HS-5 (cell line): ENCODE results near the gene ZDHHC13.
"Not testable (repeated sequence)": the region's sequence is repeated elsewhere in the genome, so short reads cannot be mapped to it uniquely, and the experiment has no call there.

Source experiments
- DNase-seq: peaks from one replicate; pipeline ENCODE4 v3.0.0-alpha.2; 2012; ENCODE audit warnings: low read depth

Gene ZDHHC13

DNA sequence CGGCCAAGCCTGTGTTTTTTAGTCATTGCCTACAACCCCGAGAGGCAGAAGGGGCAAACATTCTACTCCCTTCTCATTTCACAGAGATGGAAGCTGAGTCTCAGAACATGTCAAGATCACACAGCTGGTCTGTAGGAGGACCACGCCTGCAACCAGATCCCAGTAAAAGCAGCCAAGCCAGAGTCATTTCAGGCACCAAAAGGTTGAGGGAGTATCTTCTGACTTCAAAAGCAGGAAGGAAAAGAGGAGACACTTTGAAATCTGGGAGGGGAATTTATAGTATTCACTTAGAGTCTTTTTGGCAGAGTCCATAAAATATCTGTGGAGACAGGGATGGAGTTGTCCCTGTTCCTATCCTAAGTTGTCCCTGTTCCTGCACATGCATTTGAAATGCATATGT lies 17.9 kb upstream of the ZDHHC13 start:
- no peak for DNase-seq

DNA sequence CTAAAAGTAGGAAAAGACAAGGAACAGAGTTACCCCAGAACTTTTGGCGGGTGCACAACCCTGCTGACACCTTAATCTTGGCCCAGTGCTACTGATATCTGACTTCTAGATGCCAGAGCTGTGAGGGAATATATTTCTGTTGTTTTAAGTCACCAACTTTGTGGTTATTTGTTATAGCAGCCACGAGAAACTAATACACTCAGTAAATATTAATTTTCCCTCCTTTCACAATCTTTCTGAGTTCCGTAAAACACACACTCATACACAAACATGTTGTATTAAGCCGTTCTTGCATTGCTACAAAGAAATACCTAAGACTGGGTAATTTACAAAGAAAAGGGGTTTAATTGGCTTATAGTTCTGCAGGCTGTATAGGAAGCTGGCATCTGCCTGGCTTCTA lies 16.1 kb upstream of the ZDHHC13 start:
- no peak for DNase-seq

DNA sequence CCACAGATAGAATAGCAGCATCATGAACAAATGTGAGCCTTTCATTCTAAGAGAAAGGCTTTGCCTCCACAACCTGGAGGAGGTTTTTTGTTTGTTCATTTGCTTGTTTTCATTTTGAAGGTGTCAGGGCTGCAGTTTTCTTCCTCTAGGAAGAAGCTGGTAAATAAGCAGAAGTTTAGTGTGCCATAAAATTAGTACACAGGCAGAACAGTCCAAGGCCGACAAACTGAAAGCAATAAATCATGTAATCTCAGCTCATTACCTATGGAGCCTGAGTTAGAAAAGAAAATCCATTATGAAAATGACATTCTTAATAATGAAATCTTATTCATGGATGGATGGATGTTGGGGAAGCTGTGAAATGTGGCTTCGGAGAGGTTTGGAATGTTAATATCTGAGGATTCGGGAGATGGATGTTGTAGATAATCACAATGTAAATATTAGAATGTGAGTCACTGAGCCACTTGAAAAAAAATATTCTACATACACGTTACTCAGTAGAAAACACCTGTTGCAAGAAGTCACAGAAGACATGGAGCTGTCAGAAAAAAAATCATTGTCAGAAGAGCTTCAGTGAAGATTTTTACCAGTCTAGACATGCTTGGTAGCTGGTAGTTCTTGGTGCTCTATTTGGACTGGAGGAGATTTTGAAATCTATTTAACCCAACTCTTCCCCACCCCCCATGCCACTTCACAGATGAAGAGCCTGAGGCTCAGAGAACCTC lies 15.0 kb upstream of the ZDHHC13 start:
- no peak for DNase-seq

DNA sequence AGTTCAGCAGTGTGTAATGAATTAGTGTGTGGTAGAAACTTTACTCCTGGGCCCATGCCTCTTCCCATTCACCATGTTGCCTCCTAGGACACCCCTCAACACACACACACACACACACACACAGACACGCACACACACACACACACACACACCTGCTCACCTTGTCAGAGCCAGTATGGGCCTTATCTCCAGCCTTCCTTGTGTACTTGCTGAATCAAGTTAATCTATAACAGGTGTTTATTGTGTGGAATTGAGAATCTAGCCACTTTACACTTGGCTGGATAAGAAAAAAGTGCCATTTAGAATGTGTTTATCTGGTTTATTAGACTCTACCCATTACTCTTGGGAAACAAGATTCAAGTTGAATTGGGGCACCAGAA lies 14.5 kb upstream of the ZDHHC13 start:
- DNase-seq: no peak

DNA sequence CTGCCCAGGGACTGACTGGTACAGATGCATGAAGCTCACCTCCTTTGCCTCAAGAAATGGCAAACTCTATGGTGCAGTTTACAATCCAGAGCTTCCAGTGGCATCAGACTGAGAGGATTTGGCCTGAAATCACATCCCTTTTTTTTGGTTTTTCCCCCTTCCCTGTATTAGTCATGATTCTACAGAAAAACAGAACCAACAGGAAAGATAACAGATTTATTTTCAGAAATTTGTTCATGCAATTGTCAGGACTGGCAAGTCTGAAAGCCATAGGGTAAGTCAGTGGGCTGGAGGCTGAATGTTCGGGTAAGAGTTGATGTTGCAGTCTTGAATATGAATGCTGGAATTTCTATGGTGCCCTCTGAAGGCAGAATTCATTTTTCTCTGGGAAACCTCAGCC lies 12.0 kb upstream of the ZDHHC13 start:
- no peak for DNase-seq

DNA sequence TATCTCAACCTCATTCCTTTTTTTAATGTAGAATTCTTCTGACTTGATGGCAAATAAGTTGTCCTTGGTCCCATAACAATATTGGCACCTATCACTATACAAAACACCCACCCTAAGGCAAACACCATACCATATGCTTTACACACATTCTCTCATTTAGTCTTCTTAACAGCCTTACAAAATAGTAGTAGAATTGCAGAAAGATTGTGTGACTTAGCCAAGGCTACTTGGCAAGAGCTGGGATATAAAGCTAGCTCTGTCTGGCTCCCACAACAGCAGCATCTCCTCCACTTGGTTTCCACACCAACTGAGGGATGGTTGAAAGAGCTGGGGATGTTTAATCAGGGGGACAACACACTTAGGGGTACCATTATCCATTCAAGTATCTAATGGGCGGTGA lies 9.8 kb upstream of the ZDHHC13 start:
- DNase-seq: no peak

DNA sequence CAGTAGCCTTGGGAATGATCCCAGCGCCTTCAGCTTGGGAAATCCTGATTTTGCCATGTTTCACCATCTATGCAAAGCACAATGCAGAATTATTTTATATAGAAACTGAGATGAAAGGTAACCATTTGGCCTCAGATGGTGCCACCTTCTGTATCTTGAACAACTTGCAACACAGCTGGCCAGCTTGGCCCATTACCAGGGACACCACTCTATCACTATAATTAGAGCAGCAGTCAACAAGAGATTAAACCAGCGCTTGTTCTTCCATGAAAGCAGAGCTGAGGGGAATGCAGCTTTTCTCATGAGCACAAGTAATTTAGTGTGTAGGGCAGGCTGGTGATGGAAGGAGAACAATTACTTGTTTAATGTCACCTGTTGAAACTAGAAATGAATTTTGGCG lies 6.7 kb upstream of the ZDHHC13 start:
- no peak for DNase-seq

DNA sequence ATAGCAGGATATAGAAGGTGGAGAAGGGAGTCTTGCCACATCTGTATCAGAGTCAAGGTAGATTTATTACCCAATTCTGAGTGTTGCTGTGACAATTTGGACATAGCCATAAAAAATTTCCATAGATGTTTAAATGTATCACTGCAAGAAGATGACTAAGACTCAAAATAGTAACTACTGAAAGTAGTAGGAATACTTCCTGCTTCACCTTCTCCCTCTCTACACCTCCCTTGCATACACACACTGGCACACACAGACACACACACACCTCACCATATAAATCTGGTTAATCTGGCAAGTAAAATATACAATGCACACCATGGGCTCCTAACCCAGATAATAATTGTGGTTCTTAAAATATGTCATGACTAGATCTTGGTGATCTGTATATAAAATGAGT lies 5.2 kb upstream of the ZDHHC13 start:
- no peak for DNase-seq

DNA sequence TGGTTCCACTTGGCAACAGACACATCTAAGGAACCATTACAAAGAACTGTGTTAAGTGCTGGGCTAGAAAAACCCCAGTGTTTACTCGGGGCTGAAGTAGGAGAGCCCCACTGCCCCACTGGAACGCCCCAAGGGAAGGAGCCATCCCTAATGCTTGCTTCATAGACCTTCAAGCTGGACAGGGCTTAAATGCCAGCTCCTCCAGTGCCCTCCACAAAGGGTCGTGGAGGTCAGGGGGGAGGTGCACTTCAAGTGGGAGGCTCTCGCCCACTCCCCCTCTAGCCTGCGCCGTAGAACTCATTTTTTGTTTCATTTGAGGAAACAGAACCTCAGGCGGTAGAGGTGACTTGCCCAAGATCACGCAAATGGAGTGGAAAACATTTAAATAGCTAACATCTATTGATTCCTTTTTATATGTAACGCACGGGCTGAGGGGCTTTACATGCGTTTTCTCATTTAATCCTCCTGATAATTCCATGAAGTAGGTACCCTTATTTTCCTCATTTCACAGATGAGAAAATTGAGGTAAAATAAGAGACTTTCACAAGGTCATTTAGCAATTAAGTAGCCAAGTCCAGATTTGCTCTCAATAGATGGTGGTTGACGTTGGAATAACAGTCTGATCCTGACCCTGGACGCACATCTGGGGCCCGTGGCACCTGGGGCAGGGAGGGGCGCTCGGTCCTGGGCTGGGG lies 545 bp upstream of the ZDHHC13 start:
- no peak for DNase-seq

DNA sequence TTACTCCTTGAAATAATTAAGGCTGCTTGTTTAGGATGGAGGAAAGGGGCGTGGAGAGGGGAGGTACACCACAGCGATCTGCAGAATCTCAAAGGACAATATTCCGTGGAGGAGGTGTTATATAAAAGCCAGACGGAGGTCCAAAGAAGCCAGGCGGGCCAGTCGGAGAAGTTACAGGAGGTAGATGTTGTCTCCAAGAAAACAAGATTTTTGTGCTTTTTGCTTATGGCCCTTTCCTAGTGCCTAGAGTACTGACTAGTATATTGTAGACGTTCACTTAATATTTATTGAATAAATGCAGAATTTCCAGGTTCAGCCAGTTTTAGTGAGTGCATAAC lies 761 bp downstream of the ZDHHC13 start:
- DNase-seq: no peak

DNA sequence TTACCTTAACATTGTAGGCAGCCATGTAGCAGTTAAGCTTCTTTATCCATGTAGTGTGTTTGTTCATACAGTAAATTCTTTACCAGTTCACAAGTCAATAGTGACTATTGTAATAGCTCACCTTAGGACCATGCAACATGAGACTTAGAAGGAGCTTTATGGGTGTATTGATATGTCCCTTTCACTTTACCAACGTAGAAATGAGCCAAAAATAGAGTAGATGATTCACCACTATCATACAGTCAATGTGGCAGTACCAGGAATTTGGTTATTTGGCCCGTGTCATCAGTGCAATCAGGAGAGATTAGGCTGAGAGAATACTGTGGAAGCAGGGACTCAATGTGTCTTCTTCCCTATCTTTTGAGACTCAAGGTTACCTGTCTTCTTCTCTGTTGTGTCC lies 4.7 kb downstream of the ZDHHC13 start:
- no peak for DNase-seq

DNA sequence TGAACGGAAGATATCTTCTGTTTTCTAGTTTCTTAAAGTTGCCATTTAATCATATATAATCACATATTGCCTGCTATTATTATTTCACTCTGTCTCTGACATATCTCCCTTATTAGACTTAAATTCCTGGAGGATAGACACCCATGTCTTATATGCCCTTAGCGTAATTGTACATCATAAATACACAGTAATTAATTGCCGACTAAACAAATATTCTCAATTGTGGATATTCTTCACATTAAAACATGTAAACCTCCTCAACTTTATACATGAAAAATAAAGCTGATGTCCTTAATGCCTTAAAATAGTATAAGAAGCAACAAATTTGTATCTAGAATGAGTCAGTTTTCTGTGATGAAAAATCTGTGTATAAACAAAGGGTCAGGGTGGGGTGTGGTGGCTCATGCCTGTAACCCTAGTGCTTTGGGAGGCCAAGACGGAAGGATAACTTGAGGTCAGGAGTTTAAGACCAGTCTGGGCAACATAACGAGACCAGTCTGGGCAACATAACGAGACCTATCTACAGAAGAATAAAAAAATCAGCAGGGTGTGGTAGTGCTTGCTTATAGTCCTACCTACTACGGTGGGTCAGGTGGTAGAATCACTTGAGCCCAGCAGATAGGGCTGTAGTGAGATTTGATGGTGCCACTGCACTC lies 6.1 kb downstream of the ZDHHC13 start:
- no peak for DNase-seq

DNA sequence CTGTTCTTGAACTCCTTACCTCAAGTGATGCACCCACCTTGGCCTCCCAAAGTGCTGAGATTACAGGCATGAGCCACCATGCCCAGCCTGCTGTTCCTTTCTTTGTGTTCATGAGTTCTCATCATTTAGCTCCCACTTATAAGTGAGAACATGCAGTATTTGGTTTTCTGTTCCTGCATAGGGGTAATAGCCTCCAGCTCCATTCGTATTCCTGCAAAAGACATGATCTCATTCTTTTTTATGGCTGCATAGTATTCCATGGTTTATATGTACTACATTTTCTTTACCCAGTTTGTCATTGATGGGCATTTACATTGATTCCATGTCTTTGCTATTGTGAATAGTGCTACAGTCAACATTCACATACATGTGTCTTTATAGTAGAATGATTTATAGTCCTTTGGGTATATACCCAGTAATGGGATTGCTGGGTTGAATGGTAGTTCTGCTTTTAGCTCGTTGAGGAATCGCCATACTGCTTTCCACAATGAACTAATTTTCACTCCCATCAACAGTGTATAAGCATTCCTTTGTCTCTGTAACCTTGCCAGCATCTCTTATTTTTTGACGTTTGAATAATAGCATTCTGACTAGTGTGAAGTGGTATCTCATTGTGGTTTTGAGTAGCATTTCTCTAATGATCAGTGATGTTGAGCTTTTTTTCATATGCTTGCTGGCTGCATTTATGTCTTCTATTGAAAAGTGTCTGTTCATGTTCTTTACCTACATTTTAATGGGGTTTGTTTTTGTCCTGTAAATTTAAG lies 9.8 kb downstream of the ZDHHC13 start:
- not testable (repeated sequence) for DNase-seq

DNA sequence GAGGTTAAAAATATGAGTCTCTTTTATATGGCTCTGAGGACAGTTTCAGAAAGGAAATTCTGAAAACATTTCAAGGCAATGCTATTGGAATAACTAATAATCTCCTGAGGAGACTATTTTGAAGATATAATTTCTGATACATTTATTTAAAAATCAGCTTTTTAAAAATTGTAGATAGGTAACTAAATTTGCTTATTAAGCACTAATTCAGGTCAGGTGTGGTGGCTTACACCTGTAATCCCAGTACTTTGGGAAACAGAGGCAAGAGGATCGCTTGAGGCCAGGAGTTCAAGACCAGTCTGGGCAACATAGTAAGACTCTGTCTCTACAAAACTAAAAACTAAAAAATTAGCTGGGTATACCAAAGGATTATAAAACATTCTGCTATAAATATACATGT lies 17.0 kb downstream of the ZDHHC13 start:
- no peak for DNase-seq

DNA sequence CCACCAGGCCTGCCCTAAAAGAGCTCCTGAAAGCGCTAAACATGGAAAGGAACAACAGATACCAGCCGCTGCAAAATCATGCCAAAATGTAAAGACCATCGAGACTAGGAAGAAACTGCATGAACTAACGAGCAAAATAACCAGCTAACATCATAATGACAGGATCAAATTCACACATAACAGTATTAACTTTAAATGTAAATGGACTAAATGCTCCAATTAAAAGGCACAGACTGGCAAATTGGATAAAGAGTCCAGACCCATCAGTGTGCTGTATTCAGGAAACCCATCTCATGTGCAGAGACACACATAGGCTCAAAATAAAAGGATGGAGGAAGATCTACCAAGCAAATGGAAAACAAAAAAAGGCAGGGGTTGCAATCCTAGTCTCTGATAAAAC lies 19.9 kb downstream of the ZDHHC13 start:
- DNase-seq: not testable (repeated sequence)

DNA sequence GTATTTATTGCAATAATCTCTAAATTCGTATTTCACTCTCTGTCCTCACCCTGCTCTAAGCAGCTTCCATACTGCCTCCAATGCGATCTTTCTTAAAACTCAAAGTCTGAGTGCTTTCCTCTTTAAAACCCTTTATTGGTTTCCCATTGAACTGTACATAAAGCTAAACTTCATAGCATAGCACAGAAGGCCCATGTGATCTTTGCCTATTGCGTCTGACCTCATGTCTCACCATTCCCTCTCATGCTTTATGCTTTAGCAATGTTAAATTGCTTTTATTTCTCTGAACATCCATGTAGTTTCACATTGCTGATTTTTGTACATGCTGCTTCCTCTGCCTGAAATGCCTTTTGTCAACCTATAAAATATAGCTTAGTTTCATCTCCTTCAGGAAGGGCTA lies 28.4 kb downstream of the ZDHHC13 start:
- no peak for DNase-seq

DNA sequence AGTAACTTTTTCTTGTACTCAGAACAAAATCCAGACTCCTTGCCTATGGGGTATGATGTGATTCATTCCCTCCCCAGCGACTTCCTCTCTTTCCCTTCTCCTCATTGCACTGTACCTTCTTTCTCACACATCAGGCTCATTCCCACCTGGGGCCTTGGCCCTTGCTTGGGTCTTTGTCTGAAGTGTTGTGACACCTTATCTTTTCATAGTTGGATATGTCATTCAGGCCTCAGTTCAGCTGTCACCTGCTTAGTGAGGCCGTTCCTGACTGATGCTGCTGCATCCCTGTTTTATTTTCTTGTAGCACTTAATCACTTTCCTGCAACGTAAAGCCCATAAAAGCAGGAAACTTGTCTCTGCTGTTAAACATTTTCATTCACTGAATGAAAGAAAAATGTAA lies 39.9 kb downstream of the ZDHHC13 start:
- DNase-seq: no peak

DNA sequence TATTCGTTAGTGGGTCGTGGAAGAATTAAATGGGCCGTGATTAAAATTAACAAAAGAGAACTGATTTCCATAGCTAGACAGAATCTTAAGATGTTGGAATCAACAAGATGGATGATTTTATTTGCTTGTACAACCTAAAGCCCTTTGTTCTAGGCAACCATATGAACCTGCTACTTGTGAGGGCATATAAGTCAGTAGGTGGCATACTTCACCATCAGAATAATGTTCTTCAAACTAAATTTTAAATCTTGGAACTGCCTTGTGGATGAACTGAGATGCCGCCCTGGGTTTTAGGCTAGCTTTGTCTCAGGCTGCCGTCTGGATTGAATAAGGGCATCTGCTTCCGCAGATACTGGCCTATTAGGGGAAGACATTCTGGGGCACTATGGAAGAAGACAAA lies 43.9 kb downstream of the ZDHHC13 start:
- no peak for DNase-seq

DNA sequence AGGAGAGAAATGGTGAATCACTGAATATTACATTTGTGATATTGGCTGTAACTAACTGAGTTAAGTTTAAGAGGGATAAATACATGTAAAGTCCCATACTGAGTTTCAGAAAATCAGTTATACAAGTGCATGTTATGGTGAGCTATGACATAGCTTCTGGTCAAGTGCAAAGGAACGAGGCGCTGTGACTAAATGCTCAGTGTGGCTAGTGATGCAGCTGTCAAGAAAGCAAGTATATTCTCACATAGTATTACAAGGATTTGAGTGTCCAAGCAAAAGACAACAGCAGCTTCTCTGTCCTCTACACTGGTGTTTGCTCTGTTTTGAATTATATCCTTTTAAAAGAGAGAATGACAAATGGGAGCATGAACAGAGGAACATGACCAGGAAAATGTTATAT lies 44.7 kb downstream of the ZDHHC13 start:
- no peak for DNase-seq

DNA sequence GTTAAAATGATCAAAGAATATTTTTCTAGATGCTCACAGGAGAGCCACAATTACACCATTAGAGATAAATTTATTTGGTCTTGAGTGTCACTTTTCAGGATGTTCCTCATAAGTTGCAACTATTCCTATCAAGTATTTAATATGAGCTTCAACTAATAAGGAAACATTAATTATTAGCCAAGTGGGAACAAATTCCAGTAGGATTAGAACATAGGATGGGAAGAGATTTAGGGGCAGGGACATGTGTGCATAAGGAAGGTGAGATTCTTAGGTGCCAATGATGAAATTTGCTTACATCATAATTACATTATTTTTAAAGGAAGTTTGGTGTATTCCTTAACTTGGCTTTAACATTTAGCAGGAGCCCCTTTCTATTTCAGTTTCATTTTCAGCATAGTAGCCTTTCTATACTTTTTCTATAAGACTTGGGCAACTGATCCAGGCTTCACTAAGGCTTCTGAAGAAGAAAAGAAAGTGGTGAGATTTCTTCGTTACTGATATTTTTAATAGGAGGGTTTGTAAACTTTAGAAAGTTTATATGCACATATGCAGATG lies 46.1 kb downstream of the ZDHHC13 start:
- no peak for DNase-seq

DNA sequence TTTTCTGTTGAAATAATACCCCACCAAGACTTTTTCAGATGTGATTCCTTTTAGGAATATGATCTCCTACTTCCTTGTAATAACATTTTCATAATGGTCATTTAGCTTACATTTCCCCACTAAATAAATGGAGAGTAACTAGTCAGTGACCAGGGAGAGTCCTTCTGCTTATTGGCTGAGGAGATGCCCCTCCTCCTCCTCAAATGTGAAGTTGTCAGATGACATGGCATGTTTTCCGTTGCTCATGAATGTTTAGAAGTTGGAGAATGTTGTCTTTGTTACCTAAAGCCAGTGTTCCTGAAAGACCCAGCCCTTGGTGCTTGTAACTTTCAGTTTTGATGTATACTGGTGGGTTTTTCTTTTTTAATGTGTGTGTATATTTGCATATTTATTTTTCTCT lies 46.6 kb downstream of the ZDHHC13 start:
- no peak for DNase-seq

DNA sequence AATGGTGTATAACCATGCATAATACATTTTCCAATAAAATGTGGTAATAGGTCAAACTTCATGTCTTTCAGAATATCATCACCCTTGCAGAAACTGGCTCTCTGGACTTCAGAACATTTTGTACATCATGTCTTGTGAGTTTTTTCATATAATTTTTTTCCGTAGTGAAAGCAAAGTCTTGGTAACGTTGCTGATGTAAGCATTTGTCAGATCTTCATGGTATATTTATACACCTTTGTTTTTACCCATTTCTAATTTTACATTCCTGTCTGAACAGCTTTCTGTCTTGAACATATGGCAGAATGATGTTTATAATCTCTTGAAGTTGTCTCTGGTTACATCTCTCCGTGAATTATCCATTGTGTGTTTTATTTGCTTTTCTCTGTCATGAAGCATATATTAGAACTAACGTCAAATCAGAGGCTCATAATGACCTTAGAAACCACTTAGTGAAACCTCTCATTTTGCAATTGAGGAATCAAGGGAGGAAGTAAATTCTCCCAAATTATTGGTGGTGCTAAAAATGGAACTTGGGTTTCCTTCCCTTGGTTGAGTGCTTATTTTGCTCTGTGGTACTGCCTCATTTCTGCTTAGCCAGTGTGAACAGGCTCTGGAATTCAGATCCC lies 47.4 kb downstream of the ZDHHC13 start:
- no peak for DNase-seq
